Hepatocyte (in vitro differentiated cells): ENCODE data around the gene DUSP6. TPM values are rescaled to one million over a fixed set of nuclear protein-coding genes. Genes with fewer than 3 reads are reported as not detected.

ENCODE experiments used
- DNase-seq: peaks from one replicate; pipeline ENCODE4 v3.0.0-alpha.2; 2016; ENCODE audit warnings: low spot score
- H2AFZ ChIP-seq: fragments of 200-600 bp; sonication (generic); 2 replicates; pipeline ENCODE4 v1.6.0; 2016; ENCODE audit warnings: antibody characterized with exemption, mild to moderate bottlenecking
- H3K27ac ChIP-seq: fragments of 200-600 bp; sonication (generic); 2 replicates; pipeline ENCODE4 v1.5.1; 2016; ENCODE audit warnings: mild to moderate bottlenecking
- H3K27me3 ChIP-seq: fragments of 200-600 bp; sonication (generic); 2 replicates; pipeline ENCODE4 v1.6.1; 2016
- H3K36me3 ChIP-seq: fragments of 200-600 bp; sonication (generic); replicated peaks from 2 replicates; pipeline ENCODE4 v1.5.1; 2016; ENCODE audit warnings: low read depth; ENCODE audit not compliant: insufficient read depth
- H3K4me1 ChIP-seq: fragments of 200-600 bp; sonication (generic); 2 replicates; pipeline ENCODE4 v1.5.1; 2016; ENCODE audit warnings: mild to moderate bottlenecking, moderate library complexity; ENCODE audit not compliant: insufficient read depth
- H3K4me2 ChIP-seq: fragments of 200-600 bp; sonication (generic); 2 replicates; pipeline ENCODE4 v1.6.0; 2016
- H3K4me3 ChIP-seq: fragments of 200-600 bp; sonication (generic); 2 replicates; pipeline ENCODE4 v1.5.1; 2016; ENCODE audit warnings: mild to moderate bottlenecking
- H3K79me2 ChIP-seq: fragments of 200-600 bp; sonication (generic); 2 replicates; pipeline ENCODE4 v1.6.0; 2017; ENCODE audit warnings: mild to moderate bottlenecking
- H3K9me2 ChIP-seq: fragments of 200-600 bp; sonication (generic); replicated peaks from 2 replicates; pipeline ENCODE4 v1.6.0; 2017; ENCODE audit warnings: mild to moderate bottlenecking; ENCODE audit not compliant: insufficient read depth
- H3K9me3 ChIP-seq: fragments of 200-600 bp; sonication (generic); 2 replicates; pipeline ENCODE4 v1.5.1; 2016; ENCODE audit warnings: low read depth, mild to moderate bottlenecking
- H4K20me1 ChIP-seq: fragments of 200-600 bp; sonication (generic); 2 replicates; pipeline ENCODE4 v1.6.0; 2016; ENCODE audit warnings: mild to moderate bottlenecking; ENCODE audit not compliant: insufficient read depth, poor library complexity, severe bottlenecking
- EZH2 ChIP-seq: fragments of 200-600 bp; sonication (generic); IDR thresholded peaks from 2 replicates; pipeline ENCODE4 v1.6.1; 2016; ENCODE audit warnings: antibody characterized with exemption, mild to moderate bottlenecking, borderline replicate concordance
- EZH2phosphoT487 ChIP-seq: fragments of 200-600 bp; sonication (generic); IDR thresholded peaks from one replicate; pipeline ENCODE4 v1.6.1; 2018; ENCODE audit warnings: antibody characterized with exemption, mild to moderate bottlenecking, low read depth, moderate library complexity; ENCODE audit not compliant: unreplicated experiment, severe bottlenecking
- WGBS: methylation state at CpG from one replicate; pipeline ENCODE4 v1.1.6; 2016; ENCODE audit warnings: low lambda C conversion rate; ENCODE audit errors: missing lambda C conversion rate; 5-methylcytosine and 5-hydroxymethylcytosine counted together
- polyA plus RNA-seq: library from polyadenylated mRNA; unstranded; fragments of >200 nt; fragmentation: Nextera tagmentation; extraction: Ambion mirVana; gene quantifications from 2 replicates; pipeline ENCODE4 v1.2.1, GENCODE V29; 2016
- total RNA-seq: library from RNA; depleted of rRNA; stranded (reverse); fragments of >200 nt; gene quantifications from 2 replicates; pipeline ENCODE4 v1.2.3, GENCODE V29; 2014
- TF ChIP-seq, protein P1 (sequence below): fragments of 200-600 bp; sonication (generic); IDR thresholded peaks from 2 replicates; pipeline ENCODE4 v1.5.1; 2016; ENCODE audit warnings: antibody characterized with exemption, mild to moderate bottlenecking; ENCODE audit not compliant: poor library complexity

DUSP6 gene
- total and polyA plus RNA-seq, 2 experiments from 2014 or later: 51.8 to 52.5 TPM

GRCh38 chr12:89323568-89324218, 28.6 kb downstream of the DUSP6 start:
- Histone ChIP-seq H3K4me3 (no peak overlapping the region), H3K27ac (no peak overlapping the region), H3K36me3 (no peaks in the 10 kb centered on the region), H3K9me2 (no peaks in the 10 kb centered on the region), H4K20me1 (no peaks in the 10 kb centered on the region), H3K9me3 (no peaks in the 10 kb centered on the region), H3K79me2 (no peaks in the 10 kb centered on the region), H3K4me1 (peaks cover 11% of the 10 kb centered on the region), H3K4me2 (no peak overlapping the region), H3K27me3 (no peaks in the 10 kb centered on the region), H2AFZ (no peak overlapping the region)
- WGBS: 79% methylated on average over 3 of the region's 3 CpGs
- DNase-seq: no peak
- TF ChIP-seq, protein P1, sequence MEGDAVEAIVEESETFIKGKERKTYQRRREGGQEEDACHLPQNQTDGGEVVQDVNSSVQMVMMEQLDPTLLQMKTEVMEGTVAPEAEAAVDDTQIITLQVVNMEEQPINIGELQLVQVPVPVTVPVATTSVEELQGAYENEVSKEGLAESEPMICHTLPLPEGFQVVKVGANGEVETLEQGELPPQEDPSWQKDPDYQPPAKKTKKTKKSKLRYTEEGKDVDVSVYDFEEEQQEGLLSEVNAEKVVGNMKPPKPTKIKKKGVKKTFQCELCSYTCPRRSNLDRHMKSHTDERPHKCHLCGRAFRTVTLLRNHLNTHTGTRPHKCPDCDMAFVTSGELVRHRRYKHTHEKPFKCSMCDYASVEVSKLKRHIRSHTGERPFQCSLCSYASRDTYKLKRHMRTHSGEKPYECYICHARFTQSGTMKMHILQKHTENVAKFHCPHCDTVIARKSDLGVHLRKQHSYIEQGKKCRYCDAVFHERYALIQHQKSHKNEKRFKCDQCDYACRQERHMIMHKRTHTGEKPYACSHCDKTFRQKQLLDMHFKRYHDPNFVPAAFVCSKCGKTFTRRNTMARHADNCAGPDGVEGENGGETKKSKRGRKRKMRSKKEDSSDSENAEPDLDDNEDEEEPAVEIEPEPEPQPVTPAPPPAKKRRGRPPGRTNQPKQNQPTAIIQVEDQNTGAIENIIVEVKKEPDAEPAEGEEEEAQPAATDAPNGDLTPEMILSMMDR: no peak
- no peak for TF ChIP-seq EZH2phosphoT487
- no peak for TF ChIP-seq EZH2

- H3K4me2 ChIP-seq: no peak overlapping the region
- H3K9me3 ChIP-seq: no peaks in the 10 kb centered on the region
- WGBS: 95% methylated on average over 1 of the region's 1 CpG
- no peaks in the 10 kb centered on the region for H4K20me1 ChIP-seq
- H3K4me3 ChIP-seq: no peak overlapping the region
- no peak overlapping the region for H3K27ac ChIP-seq
- H3K9me2 ChIP-seq: no peaks in the 10 kb centered on the region
- peaks cover 11% of the 10 kb centered on the region for H3K4me1 ChIP-seq
- H3K79me2 ChIP-seq: no peaks in the 10 kb centered on the region
- no peak overlapping the region for H2AFZ ChIP-seq
- TF ChIP-seq, protein P1: no peak
- no peak for TF ChIP-seq EZH2
- TF ChIP-seq EZH2phosphoT487: no peak
- no peaks in the 10 kb centered on the region for H3K27me3 ChIP-seq
- DNase-seq: no peak
- no peaks in the 10 kb centered on the region for H3K36me3 ChIP-seq
Measured at GRCh38 chr12:89320735-89321134, 31.6 kb downstream of the DUSP6 start.

DNA sequence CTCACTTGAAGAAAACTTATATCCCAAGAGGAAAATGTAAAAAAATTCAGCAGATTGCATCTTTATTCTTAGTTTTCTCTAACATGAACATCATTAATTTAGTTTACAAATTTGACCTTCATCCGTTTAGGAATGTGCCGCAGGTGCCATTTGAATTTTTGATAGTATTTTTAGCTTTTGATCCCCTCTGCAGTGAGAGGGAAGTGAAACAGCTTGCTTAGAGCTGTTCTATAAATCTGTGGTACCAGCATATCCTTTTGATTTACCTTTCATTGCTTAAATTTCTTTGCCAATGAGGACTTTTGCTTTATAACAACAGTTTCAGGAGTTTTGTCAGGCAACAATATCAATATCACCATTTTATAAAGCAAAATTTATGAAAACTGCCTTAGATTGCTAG, 32.7 kb downstream of the DUSP6 start:
- TF ChIP-seq EZH2 (no peak), EZH2phosphoT487 (no peak)
- TF ChIP-seq, protein P1: no peak
- no peaks in the 10 kb centered on the region for H3K9me2 ChIP-seq
- H4K20me1 ChIP-seq: no peaks in the 10 kb centered on the region
- H3K4me3 ChIP-seq: no peak overlapping the region
- peaks cover 11% of the 10 kb centered on the region for H3K4me1 ChIP-seq
- WGBS: 73% methylated on average over 2 of the region's 2 CpGs
- H3K27me3 ChIP-seq: no peaks in the 10 kb centered on the region
- H3K9me3 ChIP-seq: no peaks in the 10 kb centered on the region
- H3K4me2 ChIP-seq: no peak overlapping the region
- no peaks in the 10 kb centered on the region for H3K79me2 ChIP-seq
- H3K36me3 ChIP-seq: no peaks in the 10 kb centered on the region
- no peak overlapping the region for H3K27ac ChIP-seq
- no peak for DNase-seq
- no peak overlapping the region for H2AFZ ChIP-seq

DNA sequence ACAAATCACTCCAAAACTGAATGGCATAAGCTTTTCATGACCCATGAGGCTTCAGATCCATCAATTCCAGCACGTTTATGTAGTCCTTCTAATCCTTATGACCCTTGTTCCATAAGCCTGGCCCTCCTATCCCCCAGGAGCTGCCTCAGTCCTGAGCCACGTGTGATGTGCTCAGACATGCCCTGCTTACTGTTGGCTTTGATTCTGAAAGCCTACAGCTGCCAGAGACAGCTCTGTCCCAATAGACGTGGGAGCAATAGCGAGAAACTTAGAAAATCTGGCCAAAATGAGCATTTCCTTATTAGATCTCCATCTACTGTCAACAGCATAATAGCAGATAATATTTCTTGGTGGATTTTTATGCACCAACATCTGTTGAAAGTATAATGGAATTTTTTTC, 33.2 kb downstream of the DUSP6 start:
- no peaks in the 10 kb centered on the region for H3K9me3 ChIP-seq
- TF ChIP-seq EZH2 (no peak), EZH2phosphoT487 (no peak)
- TF ChIP-seq, protein P1: no peak
- 30% methylated on average over 4 of the region's 4 CpGs for WGBS
- no peaks in the 10 kb centered on the region for H3K79me2 ChIP-seq
- peaks cover 11% of the 10 kb centered on the region for H3K4me1 ChIP-seq
- H2AFZ ChIP-seq: no peak overlapping the region
- H3K4me3 ChIP-seq: no peak overlapping the region
- DNase-seq: no peak
- no peaks in the 10 kb centered on the region for H4K20me1 ChIP-seq
- no peak overlapping the region for H3K27ac ChIP-seq
- no peak overlapping the region for H3K4me2 ChIP-seq
- H3K36me3 ChIP-seq: no peaks in the 10 kb centered on the region
- H3K27me3 ChIP-seq: no peaks in the 10 kb centered on the region
- no peaks in the 10 kb centered on the region for H3K9me2 ChIP-seq
